GM21390 (cell line): ENCODE measurements around the gene CCDC34.

Experiments
- ATAC-seq: cut with Tn5 transposase; IDR thresholded peaks from one replicate; pipeline ENCODE4 v1.9.1; 2021; ENCODE audit not compliant: unreplicated experiment

Gene CCDC34

DNA sequence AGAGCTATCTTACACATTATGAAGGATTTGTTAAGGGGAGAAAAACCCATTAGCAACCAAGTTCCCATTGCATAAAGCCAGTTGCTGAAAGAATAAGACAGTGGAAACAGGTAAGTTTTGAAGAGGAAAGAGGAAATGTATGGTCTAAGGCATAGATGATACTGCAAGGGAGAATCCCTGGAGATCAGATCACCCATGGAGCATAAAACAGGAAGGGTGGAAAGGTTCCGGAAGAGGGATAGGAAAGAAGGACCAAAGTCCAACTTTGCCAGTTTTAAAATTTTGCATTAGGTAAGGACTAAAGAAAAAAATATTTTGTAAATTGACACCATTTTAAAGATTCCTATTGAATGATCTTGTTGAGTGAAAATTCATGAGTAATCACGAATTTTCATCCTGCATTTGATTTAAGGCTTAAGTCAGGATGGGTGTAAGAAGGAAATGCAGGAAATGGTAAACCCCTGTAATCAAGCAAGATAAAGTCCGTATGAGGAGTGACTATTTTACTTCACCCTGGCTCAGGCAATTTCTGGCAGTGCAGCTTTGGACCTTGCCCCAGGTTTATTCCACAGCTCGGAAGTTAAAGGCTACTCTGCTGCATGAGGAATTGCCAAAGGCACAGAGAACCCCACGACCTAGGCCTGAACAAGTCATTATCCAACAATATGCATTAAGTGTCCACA lies 70.9 kb downstream of the CCDC34 start:
- ATAC-seq: no peak

GRCh38 chr11:27291302-27291889 lies 71.6 kb downstream of the CCDC34 start:
- no peak for ATAC-seq

GRCh38 chr11:27290261-27291050 lies 72.6 kb downstream of the CCDC34 start:
- ATAC-seq: no peak
